OCI-LY3 (cell line): ENCODE measurements around the gene FFAR3.

Source experiments
- CTCF ChIP-seq: fragments of 200-600, 300-600 bp; sonication (generic); IDR thresholded peaks from 2 replicates; pipeline ENCODE4 v1.5.1; 2014; ENCODE audit warnings: antibody characterized with exemption, low read length, low read depth
- EZH2phosphoT487 ChIP-seq: fragments of 200-600 bp; shearing (Covaris generic); IDR thresholded peaks from 2 replicates; pipeline ENCODE4 v1.6.1; 2018; ENCODE audit warnings: antibody characterized with exemption, mixed run types, low read depth

DNA sequence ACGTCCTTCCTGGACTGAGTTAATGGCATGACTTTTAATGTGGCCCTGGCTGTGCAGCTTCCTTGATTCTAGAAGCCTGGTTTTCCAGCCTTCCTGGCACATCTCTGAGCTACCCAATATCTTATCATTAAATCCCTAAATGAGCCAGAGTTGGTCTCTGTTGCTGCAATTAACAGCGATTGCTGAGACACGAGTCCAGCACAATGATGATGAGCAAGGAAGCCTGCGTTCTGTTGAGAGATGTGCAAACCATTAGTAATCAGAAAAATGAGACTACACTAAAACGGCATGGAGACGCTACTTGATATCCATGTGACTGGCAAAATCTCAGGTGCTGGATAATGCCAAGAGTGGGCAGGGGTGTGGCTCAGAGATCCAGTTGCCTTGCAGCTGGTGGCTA lies 38.8 kb downstream of the FFAR3 start:
- TF ChIP-seq CTCF = no peak
- no peak for TF ChIP-seq EZH2phosphoT487
